OCI-LY3 (cell line): ENCODE measurements around the gene MAGI2.

ENCODE experiments used
- CTCF ChIP-seq: fragments of 200-600, 300-600 bp; sonication (generic); IDR thresholded peaks from 2 replicates; pipeline ENCODE4 v1.5.1; 2014; ENCODE audit warnings: antibody characterized with exemption, low read length, low read depth
- EZH2phosphoT487 ChIP-seq: fragments of 200-600 bp; shearing (Covaris generic); IDR thresholded peaks from 2 replicates; pipeline ENCODE4 v1.6.1; 2018; ENCODE audit warnings: antibody characterized with exemption, mixed run types, low read depth

GRCh38 chr7:79035858-79036257 lies 417.6 kb downstream of the MAGI2 start:
- TF ChIP-seq CTCF: no peak
- no peak for TF ChIP-seq EZH2phosphoT487
